ENCODE measurements around the gene PTPRB. TPM values are rescaled to one million over a fixed set of nuclear protein-coding genes. Genes with fewer than 3 reads are reported as not detected.

Gene PTPRB
- total RNA-seq, 4 donors from 2014 or later: 12.5 to 40.3 (median 26.8) TPM

DNA sequence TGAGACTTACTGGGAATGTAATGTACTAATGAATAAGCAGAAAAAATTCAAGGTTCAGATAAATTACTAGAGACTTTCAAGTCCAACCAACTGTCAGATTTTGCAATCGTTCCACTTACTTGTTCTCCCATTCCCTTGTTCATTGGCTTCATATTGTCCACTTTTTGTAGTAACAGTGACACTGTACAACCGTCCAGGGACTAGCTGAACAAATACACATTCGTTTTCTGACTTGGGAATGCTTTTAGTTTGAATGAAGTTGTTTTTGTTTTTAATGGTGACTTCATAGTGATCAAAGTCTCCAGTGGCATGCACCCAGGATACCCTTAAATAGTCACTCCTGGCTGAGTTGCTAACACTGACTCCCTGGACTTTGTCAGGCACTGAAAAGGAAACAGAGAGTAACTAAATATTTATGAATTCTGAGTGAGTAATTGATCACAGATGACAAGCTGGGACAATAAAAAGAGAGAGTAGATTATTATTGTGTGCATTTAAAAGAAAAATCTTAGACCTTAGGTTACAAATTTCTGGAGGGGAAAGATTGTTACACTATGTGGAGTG, 65.4 kb downstream of the PTPRB start:
- peak; percentile 63 for TF ChIP-seq POLR2AphosphoS5 (IDR thresholded peaks at IDR 0.05)
- no peak for TF ChIP-seq CTCF (IDR thresholded peaks at IDR 0.05)
- no peak for TF ChIP-seq POLR2A (IDR thresholded peaks at IDR 0.05)
- TF ChIP-seq EP300 (IDR thresholded peaks at IDR 0.05): no peak
- H3K4me1 ChIP-seq: peaks cover 0 to 30% (median 0%) of the 10 kb centered on the region in 3 donors
- H3K36me3 ChIP-seq: no peaks in the 10 kb centered on the region
- H3K9me3 ChIP-seq: no peaks in the 10 kb centered on the region
- 6 to 11% methylated on average over 3 of the region's 3 CpGs for whole genome bisulfite sequencing, 2 donors (ENCODE audit: low coverage in 1 of 2)
- H3K27me3 ChIP-seq: no peaks in the 10 kb centered on the region
- peak; percentile 57 for ATAC-seq
- H3K27ac ChIP-seq: peak overlapping the region in 1 of 4 donors; percentile 59
- H3K4me3 ChIP-seq: no peak overlapping the region

DNA sequence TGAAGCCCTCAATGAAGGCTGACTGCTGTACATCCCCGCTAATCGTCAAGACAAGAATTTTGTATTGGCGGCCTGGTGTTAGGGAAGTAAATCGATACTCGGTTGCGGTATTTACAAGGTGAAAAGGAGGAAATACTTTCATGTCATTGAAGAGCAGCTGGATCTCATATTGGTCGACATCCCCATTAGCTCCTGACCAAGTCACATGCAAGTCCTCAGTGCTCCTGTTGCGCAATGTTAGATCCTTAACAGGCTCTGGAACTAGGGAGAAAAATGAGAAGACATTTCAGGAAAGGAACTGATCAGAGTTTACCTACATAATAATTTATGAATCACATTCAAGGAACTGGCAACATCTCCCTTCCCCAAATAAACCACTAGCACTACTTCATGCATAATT, 66.2 kb downstream of the PTPRB start:
- Histone ChIP-seq H3K4me3 (no peak overlapping the region), H3K27ac (peak overlapping the region in 1 of 4 donors; percentile 59), H3K36me3 (no peaks in the 10 kb centered on the region), H3K9me3 (no peaks in the 10 kb centered on the region), H3K4me1 (peaks cover 0 to 30% (median 0%) of the 10 kb centered on the region in 3 donors), H3K27me3 (no peaks in the 10 kb centered on the region)
- no peak for ATAC-seq
- WGBS, 2 donors (ENCODE audit: low coverage in 1 of 2): 90 to 97% methylated on average over 6 to 7 of the region's 8 CpGs
- TF ChIP-seq POLR2A (IDR thresholded peaks at IDR 0.05): no peak
- no peak for TF ChIP-seq CTCF (IDR thresholded peaks at IDR 0.05)
- TF ChIP-seq POLR2AphosphoS5 (IDR thresholded peaks at IDR 0.05): no peak
- TF ChIP-seq EP300 (IDR thresholded peaks at IDR 0.05): no peak

DNA sequence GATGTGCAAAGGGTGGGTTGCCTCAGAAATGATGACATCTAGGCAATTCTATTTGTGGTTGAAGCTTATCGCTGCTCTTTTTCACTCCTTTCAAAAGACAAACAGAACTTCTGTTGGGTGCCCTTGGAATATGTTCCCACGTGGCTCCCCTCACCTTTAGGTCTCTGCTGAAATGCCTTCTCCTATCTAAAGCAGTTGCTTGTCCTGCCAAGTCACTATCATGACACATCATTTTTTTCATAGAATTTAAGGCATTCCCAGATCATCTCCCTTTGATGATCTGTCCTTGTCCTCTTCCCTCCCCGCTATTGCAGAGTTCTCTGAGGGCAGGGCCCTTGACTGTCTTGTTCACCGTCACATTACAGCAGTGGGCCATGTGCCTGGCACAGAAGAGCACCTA, 75.7 kb downstream of the PTPRB start:
- H3K36me3 ChIP-seq: no peaks in the 10 kb centered on the region
- H3K4me3 ChIP-seq: no peak overlapping the region
- TF ChIP-seq CTCF (IDR thresholded peaks at IDR 0.05) (no peak), POLR2A (IDR thresholded peaks at IDR 0.05) (no peak), POLR2AphosphoS5 (IDR thresholded peaks at IDR 0.05) (no peak), EP300 (IDR thresholded peaks at IDR 0.05) (no peak)
- H3K9me3 ChIP-seq: no peaks in the 10 kb centered on the region
- H3K27ac ChIP-seq: no peak overlapping the region
- H3K4me1 ChIP-seq: no peaks in the 10 kb centered on the region
- WGBS, 2 donors (ENCODE audit: low coverage in 1 of 2): 84 to 92% methylated on average over 2 to 3 of the region's 4 CpGs
- H3K27me3 ChIP-seq: no peaks in the 10 kb centered on the region
- no peak for ATAC-seq

GRCh38 chr12:70560671-70561070, 76.6 kb downstream of the PTPRB start:
- Histone ChIP-seq H3K36me3 (no peaks in the 10 kb centered on the region), H3K4me3 (no peak overlapping the region), H3K27me3 (no peaks in the 10 kb centered on the region), H3K27ac (no peak overlapping the region), H3K9me3 (no peaks in the 10 kb centered on the region), H3K4me1 (no peaks in the 10 kb centered on the region)
- 82 to 100% methylated on average over 2 to 5 of the region's 7 CpGs for WGBS, 2 donors (ENCODE audit: low coverage in 1 of 2)
- no peak for TF ChIP-seq CTCF (IDR thresholded peaks at IDR 0.05)
- TF ChIP-seq POLR2AphosphoS5 (IDR thresholded peaks at IDR 0.05): no peak
- no peak for TF ChIP-seq POLR2A (IDR thresholded peaks at IDR 0.05)
- no peak for TF ChIP-seq EP300 (IDR thresholded peaks at IDR 0.05)
- ATAC-seq: no peak

GRCh38 chr12:70559390-70559789, 77.8 kb downstream of the PTPRB start:
- ATAC-seq: no peak
- no peaks in the 10 kb centered on the region for H3K36me3 ChIP-seq
- no peaks in the 10 kb centered on the region for H3K9me3 ChIP-seq
- no peaks in the 10 kb centered on the region for H3K27me3 ChIP-seq
- 60 to 92% methylated on average over 3 to 5 of the region's 5 CpGs for WGBS, 2 donors (ENCODE audit: low coverage in 1 of 2)
- H3K4me1 ChIP-seq: no peaks in the 10 kb centered on the region
- H3K27ac ChIP-seq: no peak overlapping the region
- no peak overlapping the region for H3K4me3 ChIP-seq
- TF ChIP-seq EP300 (IDR thresholded peaks at IDR 0.05): no peak
- no peak for TF ChIP-seq POLR2AphosphoS5 (IDR thresholded peaks at IDR 0.05)
- no peak for TF ChIP-seq CTCF (IDR thresholded peaks at IDR 0.05)
